HG02642 (cell line): ENCODE results near the gene MRPL33.

ENCODE experiments used
- ATAC-seq: cut with Tn5 transposase; IDR thresholded peaks from one replicate; pipeline ENCODE4 v1.9.1; 2021; ENCODE audit warnings: mild to moderate bottlenecking; ENCODE audit not compliant: unreplicated experiment, poor library complexity

Gene MRPL33

DNA sequence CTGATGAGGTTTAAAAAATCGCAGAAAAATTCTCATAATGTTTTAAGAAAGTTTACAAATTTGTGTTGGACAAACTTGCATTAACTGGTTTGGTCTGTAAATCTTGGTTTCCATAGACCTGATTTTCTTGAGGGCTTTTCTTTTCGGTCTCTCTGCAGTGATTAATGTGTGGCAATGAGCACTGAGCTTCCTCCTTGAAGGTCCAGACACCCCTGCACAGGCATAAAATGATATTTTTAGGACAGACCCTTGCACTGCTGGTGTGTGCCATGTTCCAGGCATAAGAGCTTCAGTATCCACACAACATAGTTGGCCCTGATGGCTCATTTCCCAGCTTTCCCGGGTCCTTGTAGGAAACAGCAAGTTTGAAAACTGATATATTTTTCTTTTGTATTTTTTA lies 33.7 kb downstream of the MRPL33 start:
- no peak for ATAC-seq

DNA sequence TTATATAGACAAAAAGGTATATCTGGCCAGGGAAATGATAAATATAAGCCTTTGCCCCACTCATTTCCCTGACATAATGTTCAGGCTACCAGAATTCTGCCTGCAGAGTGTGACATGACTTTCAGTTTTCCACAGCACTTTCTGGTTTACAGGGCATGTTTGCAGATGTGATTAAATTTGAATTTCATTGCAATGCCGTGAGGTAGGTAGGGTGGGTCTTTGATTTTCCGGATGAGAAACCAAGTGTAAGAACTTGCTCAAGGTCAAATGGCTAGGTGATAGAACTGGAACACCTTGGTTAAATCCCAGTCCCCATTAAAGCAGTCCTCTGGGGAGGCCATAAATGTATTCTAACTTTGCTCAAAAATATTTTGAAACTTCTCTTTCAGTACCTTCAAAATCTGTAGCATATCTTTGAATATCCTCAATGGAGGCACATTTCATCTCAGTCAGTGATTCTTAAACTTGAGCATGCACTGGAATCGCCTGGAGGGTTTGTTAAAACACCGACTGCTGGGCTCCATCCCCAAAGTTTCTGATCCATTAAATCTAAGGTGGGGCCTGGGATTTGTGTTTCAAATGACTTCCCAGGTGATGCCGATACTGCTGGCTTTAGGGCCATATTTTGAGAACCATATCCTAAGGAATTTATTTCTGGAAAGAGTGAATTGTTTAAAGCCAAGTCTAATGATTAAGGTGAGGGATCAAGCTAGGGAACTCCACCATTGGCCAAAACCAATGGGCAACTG lies 35.0 kb downstream of the MRPL33 start:
- no peak for ATAC-seq

DNA sequence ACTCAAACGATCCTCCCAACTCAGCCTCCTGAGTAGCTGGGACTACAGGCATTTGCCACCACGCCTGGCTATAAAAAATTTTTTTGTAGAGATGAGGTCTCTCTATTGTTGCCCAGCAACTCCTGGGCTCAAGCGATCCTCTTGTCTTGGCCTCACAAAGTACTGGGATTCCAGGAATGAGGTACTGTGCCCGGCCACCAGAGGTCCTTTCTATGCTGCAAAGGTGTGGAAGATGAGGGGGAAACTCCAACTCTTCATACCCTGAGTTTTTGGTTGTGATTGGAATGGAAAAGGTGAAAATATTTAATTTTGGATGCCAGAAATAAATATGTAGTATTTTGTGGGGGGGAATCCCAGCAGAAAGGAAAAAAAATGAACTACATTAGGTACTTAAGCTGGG lies 36.0 kb downstream of the MRPL33 start:
- ATAC-seq: no peak

DNA sequence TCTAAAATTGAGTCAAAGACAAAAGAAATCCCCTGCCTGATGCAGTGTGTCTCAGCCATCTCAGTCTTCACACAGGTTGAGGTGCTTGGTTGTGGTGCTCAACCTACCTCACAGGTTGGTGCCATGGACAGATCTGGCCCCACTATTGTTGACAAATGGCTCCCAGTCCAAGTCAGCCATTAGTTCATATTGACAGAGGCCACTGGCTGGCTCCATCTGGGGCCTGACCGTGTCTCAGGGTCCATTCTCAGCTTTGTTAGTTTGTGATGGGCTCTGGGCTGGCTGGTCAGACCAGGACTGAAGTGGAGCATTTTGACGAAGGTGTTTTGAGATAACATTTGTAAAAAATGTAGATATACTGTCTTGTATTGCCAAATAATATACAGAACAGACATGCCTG lies 36.9 kb downstream of the MRPL33 start:
- no peak for ATAC-seq

DNA sequence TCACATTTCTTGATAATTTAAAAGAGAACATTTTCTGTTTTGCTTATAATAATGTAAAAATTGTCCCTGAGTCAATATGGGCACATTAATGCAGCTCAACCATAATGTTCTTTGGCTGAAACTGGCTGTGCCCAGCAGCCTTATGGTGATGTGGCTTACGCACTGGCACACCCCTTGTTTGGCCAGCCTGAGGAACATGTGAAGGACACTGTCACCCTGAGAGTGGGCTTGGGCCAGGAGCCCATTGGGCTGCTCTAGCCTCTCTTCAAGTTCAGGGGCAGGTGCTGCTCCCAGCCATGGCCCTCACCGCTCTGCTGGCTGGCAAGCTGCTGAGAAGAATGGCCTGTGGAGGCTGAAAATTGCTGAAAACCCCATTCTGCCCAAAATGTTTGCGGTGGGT lies 37.5 kb downstream of the MRPL33 start:
- no peak for ATAC-seq

DNA sequence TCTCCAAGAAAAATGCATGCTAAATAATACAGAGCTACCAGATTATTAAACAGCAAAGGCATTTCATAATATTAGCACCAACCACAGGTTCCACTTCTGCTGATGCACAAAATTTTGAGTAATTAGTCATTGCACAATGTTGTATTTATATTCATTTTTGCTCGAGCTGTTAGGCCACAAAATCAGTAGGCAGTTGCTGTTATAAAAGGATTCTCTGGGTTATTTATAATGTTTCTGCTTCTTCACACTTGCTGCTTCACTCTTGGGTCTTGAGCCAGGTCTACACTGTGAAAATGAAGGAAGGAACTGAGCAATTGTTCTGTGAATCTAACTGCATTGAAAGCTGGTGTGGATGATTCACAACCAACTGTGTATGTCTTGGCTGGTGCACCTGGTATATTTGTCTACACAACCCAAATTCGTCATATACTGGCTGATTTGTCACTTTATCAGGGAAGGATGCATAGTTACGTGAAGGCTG lies 38.3 kb downstream of the MRPL33 start:
- ATAC-seq: no peak

DNA sequence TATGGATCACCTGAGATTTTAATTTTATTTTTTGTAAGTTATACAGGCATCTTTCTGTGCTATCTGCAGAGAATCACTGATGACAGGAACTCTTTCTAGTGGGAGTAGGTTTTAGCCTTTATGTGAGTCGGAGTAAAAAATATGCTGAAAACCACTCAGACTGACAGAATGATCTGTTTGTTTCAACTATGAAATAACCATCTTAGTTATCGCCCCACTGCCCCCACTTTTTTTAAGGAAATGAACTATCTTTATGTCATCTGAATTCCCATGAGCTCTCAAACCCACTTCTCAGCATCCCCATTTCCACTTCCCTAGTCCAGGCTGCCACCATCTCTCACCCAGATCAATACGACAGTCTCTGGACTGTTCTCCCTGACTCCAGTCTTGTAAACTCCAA lies 38.9 kb downstream of the MRPL33 start:
- ATAC-seq: no peak

DNA sequence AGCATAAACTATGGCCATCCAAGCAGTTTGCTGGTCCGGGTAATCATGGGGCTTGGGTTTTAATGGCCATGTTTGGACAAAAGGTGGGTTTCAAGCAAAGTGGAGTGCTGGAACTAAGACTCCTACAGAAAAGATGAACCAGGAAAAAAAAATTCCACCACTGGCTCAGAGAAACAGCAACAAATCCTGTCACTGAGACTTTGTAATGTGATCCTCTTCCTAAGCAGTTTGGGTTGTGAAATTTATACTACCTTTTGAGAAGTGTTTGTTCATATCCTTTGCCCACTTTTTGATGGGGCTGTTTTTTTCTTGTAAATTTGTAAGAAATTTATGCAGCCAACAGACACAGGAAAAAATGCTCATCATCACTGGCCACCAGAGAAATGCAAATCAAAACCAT lies 40.2 kb downstream of the MRPL33 start:
- no peak for ATAC-seq

DNA sequence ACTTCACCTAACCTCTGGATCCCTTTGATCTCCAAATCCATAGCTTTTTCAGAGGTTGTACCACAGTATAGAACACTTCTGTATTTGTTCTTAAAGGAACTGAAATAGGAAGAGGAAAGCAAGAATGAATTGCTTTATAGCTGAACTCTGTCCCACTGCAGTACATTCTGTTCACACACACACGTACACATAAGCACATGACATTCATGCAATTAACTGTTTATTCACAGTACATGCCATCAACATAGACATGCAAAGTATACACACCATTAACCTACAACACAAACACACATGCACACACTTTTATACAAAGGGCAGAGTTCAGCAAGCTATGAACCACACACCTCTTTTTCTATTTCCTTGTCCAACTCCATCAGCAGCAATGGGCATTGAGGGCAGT lies 43.2 kb downstream of the MRPL33 start:
- ATAC-seq: no peak

DNA sequence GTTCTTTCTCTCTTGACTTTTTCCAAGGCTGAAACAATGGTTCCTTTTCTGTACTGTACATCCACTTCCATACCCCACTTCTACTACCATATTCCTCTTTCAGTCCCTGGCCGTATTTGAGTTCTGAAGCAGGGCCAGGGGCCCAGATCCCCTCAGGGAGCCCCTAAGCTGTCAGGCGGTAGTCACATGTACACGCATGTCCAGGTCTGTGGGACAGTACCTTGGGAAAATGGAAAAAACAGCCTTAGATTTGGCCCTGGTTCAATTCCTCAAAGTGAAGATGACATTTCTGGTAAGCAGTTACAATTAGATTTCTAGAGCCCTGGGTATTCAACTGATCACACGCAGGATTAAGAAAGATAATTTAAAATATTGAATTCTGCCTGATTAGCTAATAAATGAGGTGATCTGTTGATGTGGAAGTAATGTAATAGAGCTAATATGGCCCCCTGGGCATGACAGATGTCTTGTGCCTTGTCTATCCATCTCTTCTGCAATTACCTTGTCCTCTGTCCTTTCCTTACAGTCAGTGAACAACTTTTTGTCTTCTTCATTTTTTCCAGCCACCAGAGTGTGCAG lies 44.4 kb downstream of the MRPL33 start:
- no peak for ATAC-seq

DNA sequence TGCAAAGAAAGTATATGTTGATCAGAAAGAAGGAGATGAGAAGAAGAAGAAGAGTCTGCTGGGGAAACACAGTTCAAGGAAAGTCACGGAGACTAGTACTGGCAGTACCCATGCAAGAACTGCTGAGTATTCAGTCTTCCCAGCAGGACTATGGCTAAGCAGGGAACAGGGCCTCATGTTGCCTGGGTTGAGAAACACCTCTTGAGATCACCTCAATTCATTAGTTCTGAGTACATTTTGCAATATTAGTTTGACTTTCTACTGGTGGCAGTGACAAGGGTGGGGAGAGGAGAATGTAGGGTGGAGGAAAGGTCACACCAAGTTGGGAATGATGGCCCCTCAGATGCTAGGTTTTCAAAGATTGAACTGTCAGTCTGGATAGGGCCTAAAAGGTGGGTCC lies 50.5 kb downstream of the MRPL33 start:
- ATAC-seq: no peak

DNA sequence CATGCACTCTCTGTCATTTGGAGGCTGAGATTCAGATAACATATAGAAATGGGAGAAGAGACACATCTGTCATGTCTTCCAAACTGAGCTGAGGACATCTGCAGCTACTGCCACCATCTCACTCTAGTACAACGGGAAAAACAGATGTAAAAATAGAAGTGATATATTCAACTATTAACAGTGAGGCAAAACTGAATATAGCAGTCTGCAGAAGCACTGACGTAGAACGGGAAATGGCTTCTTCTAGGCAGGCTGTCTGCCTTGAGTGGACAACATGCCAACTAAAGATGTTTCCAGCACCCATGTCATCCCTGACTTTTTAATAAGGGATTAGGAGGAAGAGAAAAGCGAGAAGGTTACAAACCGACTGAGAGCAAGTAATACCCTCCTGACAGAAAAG lies 51.6 kb downstream of the MRPL33 start:
- no peak for ATAC-seq

DNA sequence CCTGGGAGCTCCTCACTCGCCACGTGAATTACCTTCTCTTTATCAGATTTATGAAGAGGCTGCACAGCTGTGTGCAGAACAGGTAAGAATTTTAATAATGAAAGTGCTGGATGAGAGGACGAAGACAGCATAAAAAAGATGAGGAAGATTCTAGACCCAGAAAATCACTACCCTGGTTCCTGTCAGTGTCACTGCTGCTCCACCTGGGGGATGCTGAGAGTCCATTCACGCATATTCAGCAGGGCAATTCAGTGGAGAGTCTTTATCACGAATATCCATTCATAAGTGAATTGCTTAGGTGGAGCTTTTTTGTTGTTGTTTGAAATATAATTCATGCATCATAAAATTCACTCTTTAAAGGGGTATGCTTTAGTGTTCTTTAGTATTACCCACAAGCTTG lies 52.0 kb downstream of the MRPL33 start:
- ATAC-seq: no peak

DNA sequence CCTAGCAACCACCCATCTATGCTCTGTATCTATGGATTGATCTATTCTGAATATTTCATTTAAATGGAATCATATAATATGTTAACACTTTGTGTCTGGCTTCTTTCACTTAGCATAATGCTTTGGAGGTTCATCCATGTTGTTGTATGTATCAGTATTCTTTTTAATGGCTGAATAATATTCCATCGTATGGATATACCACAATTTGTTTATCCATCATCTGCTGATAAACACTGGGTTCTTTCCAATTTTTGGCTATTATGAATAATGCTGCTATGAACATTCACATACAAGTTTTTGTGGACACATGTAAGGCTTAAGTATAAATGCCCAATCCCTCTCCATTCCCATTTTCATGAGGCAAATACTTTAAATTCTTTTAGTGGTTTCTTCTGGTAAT lies 52.9 kb downstream of the MRPL33 start:
- no peak for ATAC-seq

DNA sequence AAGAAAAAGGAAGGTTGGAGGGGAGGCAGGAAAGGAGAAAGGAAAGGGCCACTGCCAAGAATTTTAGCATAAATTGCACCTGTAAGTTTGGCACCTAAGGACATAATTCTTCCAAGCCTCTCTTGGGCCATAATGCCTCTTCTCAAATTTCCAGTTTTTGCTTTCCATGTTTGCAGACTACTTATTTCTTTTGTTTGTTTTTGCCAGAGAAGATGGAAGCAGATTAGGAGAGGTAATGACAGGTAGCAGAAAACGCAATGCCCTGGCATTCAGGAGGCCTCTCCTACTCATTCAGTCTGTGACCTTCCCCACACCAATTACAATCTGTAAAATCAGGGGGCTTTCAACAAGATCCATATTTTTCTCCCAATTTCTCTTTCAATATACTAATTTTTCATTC lies 56.8 kb downstream of the MRPL33 start:
- ATAC-seq: no peak
